H9 (cell line): ENCODE results near the gene AACS. TPM values are rescaled to one million over a fixed set of nuclear protein-coding genes. Genes with fewer than 3 reads are reported as not detected.

ENCODE experiments used
- DNase-seq: peaks from one replicate; pipeline ENCODE4 v3.0.0-alpha.2; 2017
- H2AFZ ChIP-seq: one replicate; pipeline ENCODE4 v1.6.1; 2013; ENCODE audit warnings: mild to moderate bottlenecking, low read length, control low read depth, moderate library complexity
- H2AK5ac ChIP-seq: 2 replicates; pipeline ENCODE4 v1.6.1; 2013; ENCODE audit warnings: low read length, control low read depth, mixed read lengths; ENCODE audit not compliant: insufficient read length
- H2BK120ac ChIP-seq: one replicate; pipeline ENCODE4 v1.6.1; 2013; ENCODE audit warnings: low read depth, mild to moderate bottlenecking, low read length, control low read depth, inconsistent platforms; ENCODE audit not compliant: poor library complexity, severe bottlenecking
- H2BK12ac ChIP-seq: 2 replicates; pipeline ENCODE4 v1.6.1; 2013; ENCODE audit warnings: low read length, control low read depth, mixed read lengths, low read depth; ENCODE audit not compliant: insufficient read length
- H2BK15ac ChIP-seq: 2 replicates; pipeline ENCODE4 v1.6.1; 2013; ENCODE audit warnings: low read depth, low read length, control low read depth
- H2BK20ac ChIP-seq: one replicate; pipeline ENCODE4 v1.6.1; 2013; ENCODE audit warnings: low read depth, mild to moderate bottlenecking, low read length, control low read depth, inconsistent platforms; ENCODE audit not compliant: poor library complexity, severe bottlenecking
- H2BK5ac ChIP-seq: 2 replicates; pipeline ENCODE4 v1.6.1; 2013; ENCODE audit warnings: low read length, control low read depth, mixed read lengths; ENCODE audit not compliant: insufficient read length
- H3K14ac ChIP-seq: 2 replicates; pipeline ENCODE4 v1.6.1; 2013; ENCODE audit warnings: low read length, control low read depth; ENCODE audit not compliant: insufficient read depth
- H3K18ac ChIP-seq: 2 replicates; pipeline ENCODE4 v1.6.1; 2013; ENCODE audit warnings: low read depth, mild to moderate bottlenecking, mixed read lengths, low read length, control low read depth; ENCODE audit not compliant: insufficient read length
- H3K23ac ChIP-seq: 2 replicates; pipeline ENCODE4 v1.6.1; 2013; ENCODE audit warnings: low read length, control low read depth, mixed read lengths, low read depth; ENCODE audit not compliant: insufficient read length
- H3K23me2 ChIP-seq: 2 replicates; pipeline ENCODE4 v1.6.1; 2013; ENCODE audit warnings: low read depth, mild to moderate bottlenecking, mixed read lengths, low read length, control low read depth; ENCODE audit not compliant: insufficient read length, poor library complexity, severe bottlenecking
- H3K27ac ChIP-seq: 2 replicates; pipeline ENCODE4 v1.5.1; 2013; ENCODE audit warnings: low read length, control low read depth, mixed read lengths, low read depth; ENCODE audit not compliant: insufficient read length
- H3K27me3 ChIP-seq: 2 replicates; pipeline ENCODE4 v1.6.1; 2013; ENCODE audit warnings: low read length, control low read depth, inconsistent platforms; ENCODE audit not compliant: insufficient read depth
- H3K4ac ChIP-seq: 2 replicates; pipeline ENCODE4 v1.6.1; 2013; ENCODE audit warnings: low read depth, mild to moderate bottlenecking, control low read depth, inconsistent platforms, low read length, moderate library complexity
- H3K4me1 ChIP-seq: 2 replicates; pipeline ENCODE4 v1.6.1; 2013; ENCODE audit warnings: low read length, control low read depth, inconsistent platforms; ENCODE audit not compliant: insufficient read depth
- H3K4me2 ChIP-seq: 2 replicates; pipeline ENCODE4 v1.6.1; 2013; ENCODE audit warnings: low read length, control low read depth, mixed read lengths; ENCODE audit not compliant: insufficient read length, insufficient read depth
- H3K56ac ChIP-seq: 2 replicates; pipeline ENCODE4 v1.6.1; 2013; ENCODE audit warnings: low read depth, mild to moderate bottlenecking, mixed read lengths, low read length, control low read depth; ENCODE audit not compliant: insufficient read length
- H3K79me1 ChIP-seq: 2 replicates; pipeline ENCODE4 v1.6.1; 2013; ENCODE audit warnings: low read depth, mild to moderate bottlenecking, moderate library complexity, low read length, control low read depth, inconsistent platforms; ENCODE audit not compliant: insufficient read depth, poor library complexity, severe bottlenecking
- H3K79me2 ChIP-seq: 2 replicates; pipeline ENCODE4 v1.6.1; 2013; ENCODE audit warnings: low read length, control low read depth, inconsistent platforms; ENCODE audit not compliant: insufficient read depth
- H3K9ac ChIP-seq: 2 replicates; pipeline ENCODE4 v1.6.1; 2013; ENCODE audit warnings: low read length, control low read depth, mixed read lengths; ENCODE audit not compliant: insufficient read length; ENCODE audit errors: extremely low read depth
- H3K9me3 ChIP-seq: one replicate; pipeline ENCODE4 v1.6.1; 2013; ENCODE audit warnings: low read depth, low read length, inconsistent platforms; ENCODE audit not compliant: control insufficient read depth
- H3T11ph ChIP-seq: one replicate; pipeline ENCODE4 v1.6.1; 2013; ENCODE audit warnings: mild to moderate bottlenecking, low read length, control low read depth, inconsistent platforms
- H4K20me1 ChIP-seq: one replicate; pipeline ENCODE4 v1.6.1; 2013; ENCODE audit not compliant: control insufficient read depth, insufficient read length, insufficient read depth
- H4K5ac ChIP-seq: 2 replicates; pipeline ENCODE4 v1.6.1; 2013; ENCODE audit warnings: low read depth, mild to moderate bottlenecking, mixed read lengths, low read length, control low read depth; ENCODE audit not compliant: insufficient read length
- H4K8ac ChIP-seq: replicated peaks from 2 replicates; pipeline ENCODE4 v1.6.1; 2013; ENCODE audit warnings: low read length, control low read depth, mixed read lengths, low read depth; ENCODE audit not compliant: insufficient read length
- H4K91ac ChIP-seq: 2 replicates; pipeline ENCODE4 v1.6.1; 2013; ENCODE audit warnings: low read depth, mild to moderate bottlenecking, moderate library complexity, mixed read lengths, low read length, control low read depth; ENCODE audit not compliant: insufficient read length
- H3K27ac Mint-ChIP-seq, 3 experiments: 2 replicates in 2 of 3; 3 replicates in 1 of 3; pipeline ENCODE4 v1.8.0; 2020 to 2021; ENCODE audit warnings: mixed read lengths in 3 of 3, mild to moderate bottlenecking in 1 of 3, moderate library complexity in 1 of 3
- H3K27me3 Mint-ChIP-seq: 2 replicates; pipeline ENCODE4 v1.8.0; 2021; ENCODE audit warnings: low read depth, mild to moderate bottlenecking, moderate library complexity, mixed read lengths
- H3K36me3 Mint-ChIP-seq, 3 experiments: 2 replicates in 2 of 3; 3 replicates in 1 of 3; pipeline ENCODE4 v1.8.0; 2020 to 2021; ENCODE audit warnings: low read depth in 3 of 3, mixed read lengths in 3 of 3; ENCODE audit not compliant: insufficient read depth in 1 of 3
- H3K4me1 Mint-ChIP-seq, 2 experiments: 2 replicates each; pipeline ENCODE4 v1.8.0; 2020; ENCODE audit warnings: mixed read lengths in 2 of 2
- H3K4me3 Mint-ChIP-seq, 2 experiments: 2 replicates in 1 of 2; 3 replicates in 1 of 2; pipeline ENCODE4 v1.8.0; 2020 to 2021; ENCODE audit warnings: mild to moderate bottlenecking in 2 of 2, mixed read lengths in 2 of 2, moderate library complexity in 1 of 2
- H3K9me3 Mint-ChIP-seq, 2 experiments: 2 replicates in 1 of 2; 3 replicates in 1 of 2; pipeline ENCODE4 v1.8.0; 2020; ENCODE audit warnings: mild to moderate bottlenecking in 2 of 2, mixed read lengths in 2 of 2, moderate library complexity in 1 of 2
- WGBS: extraction: QIAGEN DNeasy Blood & Tissue Kit; methylation state at CpG from one replicate; pipeline ENCODE4 v1.1.7; 2013; ENCODE audit warnings: missing lambda C conversion rate, low lambda C conversion rate, mixed read lengths; ENCODE audit not compliant: insufficient read length; ENCODE audit errors: extremely low coverage; 5-methylcytosine and 5-hydroxymethylcytosine counted together
- total RNA-seq: library from RNA; stranded (reverse); gene quantifications from 2 replicates; pipeline ENCODE4 v1.2.1, GENCODE V29; 2021
- TF ChIP-seq, protein P1 (sequence below): fragments of 200-600 bp; sonication (generic); conservative IDR thresholded peaks from 3 replicates; pipeline ENCODE4 v1.8.0; 2021; ENCODE audit warnings: antibody characterized with exemption, mild to moderate bottlenecking

AACS gene
- total RNA-seq, 1 experiment from 2014 or later = 35.0 TPM

GRCh38 chr12:125055591-125055990 is 9.6 kb upstream of the AACS start:
- Histone ChIP-seq H3T11ph (no peak overlapping the region), H3K14ac (no peak overlapping the region), H2BK12ac (no peak overlapping the region), H4K91ac (no peak overlapping the region), H4K20me1 (no peaks in the 10 kb centered on the region), H2BK15ac (no peak overlapping the region), H3K27ac (no peak overlapping the region), H3K56ac (no peak overlapping the region), H4K8ac (no peak overlapping the region), H2BK20ac (no peak overlapping the region), H3K18ac (no peak overlapping the region), H4K5ac (no peak overlapping the region), H3K9me3 (peaks cover 5% of the 10 kb centered on the region), H2BK120ac (no peak overlapping the region), H3K23me2 (no peaks in the 10 kb centered on the region), H3K9ac (no peak overlapping the region), H3K4me1 (no peaks in the 10 kb centered on the region), H2BK5ac (no peak overlapping the region), H2AFZ (no peak overlapping the region), H3K79me2 (no peaks in the 10 kb centered on the region), H3K4me2 (no peak overlapping the region), H2AK5ac (no peak overlapping the region), H3K4ac (no peak overlapping the region), H3K23ac (no peak overlapping the region), H3K79me1 (no peaks in the 10 kb centered on the region), H3K27me3 (no peaks in the 10 kb centered on the region)
- H3K27ac Mint-ChIP-seq = no peak overlapping the region
- H3K4me1 Mint-ChIP-seq = peaks cover 5 to 17% of the 10 kb centered on the region in 2 experiments
- TF ChIP-seq, protein P1, sequence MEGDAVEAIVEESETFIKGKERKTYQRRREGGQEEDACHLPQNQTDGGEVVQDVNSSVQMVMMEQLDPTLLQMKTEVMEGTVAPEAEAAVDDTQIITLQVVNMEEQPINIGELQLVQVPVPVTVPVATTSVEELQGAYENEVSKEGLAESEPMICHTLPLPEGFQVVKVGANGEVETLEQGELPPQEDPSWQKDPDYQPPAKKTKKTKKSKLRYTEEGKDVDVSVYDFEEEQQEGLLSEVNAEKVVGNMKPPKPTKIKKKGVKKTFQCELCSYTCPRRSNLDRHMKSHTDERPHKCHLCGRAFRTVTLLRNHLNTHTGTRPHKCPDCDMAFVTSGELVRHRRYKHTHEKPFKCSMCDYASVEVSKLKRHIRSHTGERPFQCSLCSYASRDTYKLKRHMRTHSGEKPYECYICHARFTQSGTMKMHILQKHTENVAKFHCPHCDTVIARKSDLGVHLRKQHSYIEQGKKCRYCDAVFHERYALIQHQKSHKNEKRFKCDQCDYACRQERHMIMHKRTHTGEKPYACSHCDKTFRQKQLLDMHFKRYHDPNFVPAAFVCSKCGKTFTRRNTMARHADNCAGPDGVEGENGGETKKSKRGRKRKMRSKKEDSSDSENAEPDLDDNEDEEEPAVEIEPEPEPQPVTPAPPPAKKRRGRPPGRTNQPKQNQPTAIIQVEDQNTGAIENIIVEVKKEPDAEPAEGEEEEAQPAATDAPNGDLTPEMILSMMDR = no peak
- peaks cover 6 to 13% (median 6%) of the 10 kb centered on the region in 3 experiments for H3K36me3 Mint-ChIP-seq
- peaks cover 3% of the 10 kb centered on the region; the same call in 1 of the 2 replicates for H3K27me3 Mint-ChIP-seq
- peaks cover 12 to 14% of the 10 kb centered on the region in 2 experiments for H3K9me3 Mint-ChIP-seq
- H3K4me3 Mint-ChIP-seq = no peak overlapping the region
- no CpG with 5 or more reads among the region's 9 CpGs for WGBS
- no peak for DNase-seq
